GM19397 (cell line): ENCODE results near the gene LMX1A.

ENCODE experiments used
- ATAC-seq: cut with Tn5 transposase; IDR thresholded peaks from one replicate; pipeline ENCODE4 v1.9.1; 2021; ENCODE audit warnings: mild to moderate bottlenecking, moderate library complexity; ENCODE audit not compliant: unreplicated experiment

Gene LMX1A

GRCh38 chr1:165327538-165327937, 29.0 kb downstream of the LMX1A start:
- no peak for ATAC-seq

GRCh38 chr1:165325460-165326203, 30.9 kb downstream of the LMX1A start:
- ATAC-seq: no peak

- no peak for ATAC-seq
These were observed 32.5 kb downstream of the LMX1A start for GRCh38 chr1:165324050-165324449.

- no peak for ATAC-seq
These were observed 38.9 kb downstream of the LMX1A start for GRCh38 chr1:165317612-165318011.

- ATAC-seq: no peak
These were observed 40.3 kb downstream of the LMX1A start for GRCh38 chr1:165316153-165316772.

- no peak for ATAC-seq
These were observed 41.0 kb downstream of the LMX1A start for GRCh38 chr1:165315481-165315880.

- no peak for ATAC-seq
These were observed 42.6 kb downstream of the LMX1A start for GRCh38 chr1:165313903-165314302.

GRCh38 chr1:165312591-165312990, 43.9 kb downstream of the LMX1A start:
- no peak for ATAC-seq

- ATAC-seq: no peak
These were observed 49.7 kb downstream of the LMX1A start for GRCh38 chr1:165306543-165307434.

GRCh38 chr1:165303386-165303785, 53.1 kb downstream of the LMX1A start:
- ATAC-seq: no peak

GRCh38 chr1:165300400-165300903, 56.1 kb downstream of the LMX1A start:
- ATAC-seq: no peak

- ATAC-seq: no peak
These were observed 58.2 kb downstream of the LMX1A start for GRCh38 chr1:165298203-165298820.

GRCh38 chr1:165296205-165296604, 60.3 kb downstream of the LMX1A start:
- ATAC-seq: no peak

- no peak for ATAC-seq
These were observed 66.4 kb downstream of the LMX1A start for GRCh38 chr1:165290148-165290547.

- no peak for ATAC-seq
These were observed 67.0 kb downstream of the LMX1A start for GRCh38 chr1:165289556-165289955.

GRCh38 chr1:165288350-165289120, 68.0 kb downstream of the LMX1A start:
- no peak for ATAC-seq

GRCh38 chr1:165287781-165288180, 68.7 kb downstream of the LMX1A start:
- no peak for ATAC-seq

GRCh38 chr1:165287329-165287728, 69.2 kb downstream of the LMX1A start:
- ATAC-seq: no peak

GRCh38 chr1:165284454-165284853, 72.1 kb downstream of the LMX1A start:
- no peak for ATAC-seq

- no peak for ATAC-seq
These were observed 75.2 kb downstream of the LMX1A start for GRCh38 chr1:165281207-165281901.
